Measurements from ENCODE around the gene MORN5.

DNA sequence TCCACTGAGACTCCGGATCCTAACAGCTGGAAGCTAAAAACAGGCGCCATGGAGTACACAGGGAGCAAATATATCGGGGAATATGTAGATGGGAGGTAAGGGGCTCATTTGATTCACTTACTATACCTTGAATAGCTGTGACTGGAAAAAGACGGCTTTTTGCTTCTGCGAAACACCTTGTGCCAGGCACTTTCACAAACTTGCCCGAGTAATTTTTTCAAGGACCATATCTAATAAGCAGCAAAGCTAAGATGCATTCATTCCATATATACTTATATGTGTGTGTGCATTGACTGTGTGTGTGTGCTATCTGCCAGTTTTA is 178 bp downstream of the MORN5 start:
- TF ChIP-seq POLR2A (IDR thresholded peaks at IDR 0.05; ENCODE audit: low read depth, low read length): no peak
- TF ChIP-seq ZZZ3 (IDR thresholded peaks at IDR 0.05; ENCODE audit: control insufficient read depth, insufficient read length, low read depth): no peak
- TF ChIP-seq CHD2 (IDR thresholded peaks at IDR 0.05; ENCODE audit: borderline replicate concordance, low read depth, low read length): 0 out of 2 replicates have a peak, but pooled peaks have one; percentile 2
- TF ChIP-seq REST (IDR thresholded peaks at IDR 0.05; ENCODE audit: low read depth, low read length): no peak
- no peak for TF ChIP-seq EP300 (IDR thresholded peaks at IDR 0.05; ENCODE audit: borderline replicate concordance in 1 of 2, control insufficient read depth in 1 of 2, low read depth in 2 of 2, low read length in 2 of 2)
- no peak for TF ChIP-seq RELA (IDR thresholded peaks at IDR 0.05; ENCODE audit: borderline replicate concordance, partially characterized antibody)
- TF ChIP-seq SMC3 (IDR thresholded peaks at IDR 0.05; ENCODE audit: borderline replicate concordance, low read length): no peak
- no peak for TF ChIP-seq POLR2AphosphoS5 (IDR thresholded peaks at IDR 0.05; ENCODE audit: low read length)
- TF ChIP-seq MTA3 (IDR thresholded peaks at IDR 0.05; ENCODE audit: borderline replicate concordance, low read length): no peak
- TF ChIP-seq, protein P1, sequence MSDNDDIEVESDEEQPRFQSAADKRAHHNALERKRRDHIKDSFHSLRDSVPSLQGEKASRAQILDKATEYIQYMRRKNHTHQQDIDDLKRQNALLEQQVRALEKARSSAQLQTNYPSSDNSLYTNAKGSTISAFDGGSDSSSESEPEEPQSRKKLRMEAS (IDR thresholded peaks at IDR 0.05; ENCODE audit: low read depth, low read length): no peak
- no peak for TF ChIP-seq BHLHE40 (IDR thresholded peaks at IDR 0.05; ENCODE audit: borderline replicate concordance in 1 of 2, low read depth in 2 of 2, low read length in 1 of 2)

Data from GM12878 (cell line).